A549 treated with dexamethasone at 1 μM for 4 hours (cell line): Measurements from ENCODE around the gene SPINK4. TPM values are rescaled to one million over a fixed set of nuclear protein-coding genes. Genes with fewer than 3 reads are reported as not detected.

Experiments used
- total RNA-seq: library from RNA; stranded (reverse); fragments of 200-300 nt; extraction: Qiagen RNA extraction; gene quantifications from 5 replicates; pipeline ENCODE4 v1.2.3, GENCODE V29; 2022

The SPINK4 gene, protein sequence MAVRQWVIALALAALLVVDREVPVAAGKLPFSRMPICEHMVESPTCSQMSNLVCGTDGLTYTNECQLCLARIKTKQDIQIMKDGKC
- total RNA-seq: not detected in 5 replicates

DNA sequence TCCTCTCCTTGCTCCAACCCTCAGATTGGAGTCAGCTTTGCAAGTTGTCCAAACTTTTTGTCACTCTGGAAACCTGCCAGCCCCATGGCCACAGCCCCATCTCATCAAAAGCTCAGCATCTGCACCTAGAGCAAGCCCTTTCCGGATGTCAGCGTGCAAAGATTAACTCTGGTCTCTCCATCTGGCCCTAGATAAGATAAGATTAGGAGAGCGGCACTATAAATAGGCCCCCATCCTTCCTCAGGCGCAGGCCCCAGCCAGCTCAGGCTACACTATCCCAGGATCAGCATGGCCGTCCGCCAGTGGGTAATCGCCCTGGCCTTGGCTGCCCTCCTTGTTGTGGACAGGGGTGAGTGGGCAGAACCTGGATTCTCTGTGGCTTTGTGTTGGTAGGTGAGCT lies at the start of gene SPINK4:
SPINK4 (plus strand) TSS at position 247 of the 400 bp plus-strand sequence; CDS start at position 289, 42 bp downstream.

DNA sequence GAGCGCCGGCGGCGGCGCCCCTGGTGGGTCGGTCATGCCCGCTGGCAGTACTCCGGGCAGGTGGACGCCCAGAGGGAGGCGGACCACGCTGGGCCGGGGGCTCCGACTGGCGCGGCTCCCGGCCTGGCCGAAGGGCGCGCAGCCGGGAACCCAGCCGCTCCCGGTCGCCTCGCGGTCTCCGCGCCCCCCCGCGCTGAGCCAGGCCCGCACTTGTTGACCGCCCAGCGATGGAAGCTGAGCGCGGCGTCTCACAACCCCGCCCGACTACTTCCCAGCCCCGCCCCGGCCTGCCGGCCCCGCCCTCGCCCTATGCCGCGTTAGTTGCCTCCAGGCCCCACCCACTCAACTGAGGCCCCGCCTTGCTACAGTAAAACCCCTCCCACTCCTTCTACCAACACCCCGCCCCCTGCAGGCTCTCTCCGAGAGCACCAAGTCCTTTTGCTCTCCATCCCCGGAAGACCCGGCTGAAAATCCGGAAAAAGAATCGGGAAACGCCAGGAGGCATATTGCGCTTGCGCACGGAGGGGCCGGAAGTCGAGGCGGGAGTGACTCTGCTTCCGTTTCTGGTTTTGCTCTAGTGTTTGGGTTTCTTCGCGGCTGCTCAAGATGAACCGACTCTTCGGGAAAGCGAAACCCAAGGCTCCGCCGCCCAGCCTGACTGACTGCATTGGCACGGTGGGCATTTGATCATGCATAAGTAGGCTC lies 24.7 kb downstream of the SPINK4 start, which contains the start of the genes BAG1 and CHMP5:
BAG1 (minus strand) TSS at position 236 of the 705 bp plus-strand sequence.
CHMP5 (plus strand) TSS at position 577 of the 705 bp plus-strand sequence; CDS start at position 607, 30 bp downstream.

GRCh38 chr9:33290247-33291030 lies 50.5 kb downstream of the SPINK4 start, which contains the start of gene NFX1:
Gene NFX1 (plus strand): TSS chr9:33290516. CDS start chr9:33290573, 57 bp downstream.

Other genes starting within 250 kb of the SPINK4 start
- 38.6 to 49.8 TPM (median 41.6 TPM) in 5 replicates for gene APTX, start 238.5 kb upstream of the SPINK4 start, total RNA-seq
- 213 to 252 TPM (median 233 TPM) in 5 replicates for gene DNAJA1, start 214.9 kb upstream of the SPINK4 start, total RNA-seq
- 19.6 to 22.3 TPM (median 20.8 TPM) in 5 replicates for gene SMU1, start 163.5 kb upstream of the SPINK4 start, total RNA-seq
- 192 to 266 TPM (median 260 TPM) in 5 replicates for gene B4GALT1, start 72.8 kb upstream of the SPINK4 start, total RNA-seq
- 109 to 119 TPM (median 114 TPM) in 5 replicates for gene BAG1, start 24.5 kb downstream of the SPINK4 start, total RNA-seq
- gene CHMP5, start 24.9 kb downstream of the SPINK4 start, total RNA-seq: 61.5 to 75.7 TPM (median 63.9 TPM) in 5 replicates
- 28.8 to 35.6 TPM (median 34.1 TPM) in 5 replicates for gene NFX1, start 50.3 kb downstream of the SPINK4 start, total RNA-seq
- 0.14 to 0.67 TPM (median 0.33 TPM) in 5 replicates for gene AQP7, start 162.4 kb downstream of the SPINK4 start, total RNA-seq
- gene AQP3, start 207.4 kb downstream of the SPINK4 start, total RNA-seq: 18.7 to 34.8 TPM (median 28.9 TPM) in 5 replicates
- 65.1 to 79.6 TPM (median 79.1 TPM) in 5 replicates for gene NOL6, start 233.8 kb downstream of the SPINK4 start, total RNA-seq